Thymus (tissue), 11 donors: ENCODE results near the gene MAN2A2. TPM values are rescaled to one million over a fixed set of nuclear protein-coding genes. Genes with fewer than 3 reads are reported as not detected.

Source experiments
- DNase-seq, 9 donors: peaks; one replicate each; pipeline ENCODE4 v3.0.0-alpha.2; 2013; ENCODE audit warnings: low spot score in 9 of 9, low read depth in 6 of 9, missing footprints in 1 of 9
- H3K27ac ChIP-seq, 2 donors: one replicate each; pipeline ENCODE4 v1.5.1; 2013; ENCODE audit warnings: control low read depth in 1 of 2, low read depth in 1 of 2, low read length in 1 of 2, mild to moderate bottlenecking in 1 of 2, moderate library complexity in 1 of 2
- H3K27me3 ChIP-seq, 2 donors: one replicate each; pipeline ENCODE4 v1.5.1; 2013; ENCODE audit warnings: low read length in 1 of 2; ENCODE audit not compliant: control insufficient read depth in 2 of 2, insufficient read depth in 1 of 2
- H3K36me3 ChIP-seq, 2 donors: one replicate each; pipeline ENCODE4 v1.5.1; 2013; ENCODE audit warnings: low read length in 1 of 2, mild to moderate bottlenecking in 1 of 2, moderate library complexity in 1 of 2; ENCODE audit not compliant: control insufficient read depth in 2 of 2, insufficient read depth in 2 of 2
- H3K4me1 ChIP-seq, 2 donors: one replicate each; pipeline ENCODE4 v1.5.1; 2013; ENCODE audit warnings: low read length in 2 of 2; ENCODE audit not compliant: control insufficient read depth in 2 of 2, insufficient read depth in 2 of 2
- H3K4me3 ChIP-seq, 2 donors: one replicate each; pipeline ENCODE4 v1.5.1; 2013; ENCODE audit warnings: low read length in 2 of 2, control low read depth in 1 of 2, mild to moderate bottlenecking in 1 of 2
- H3K9me3 ChIP-seq, 2 donors: one replicate each; pipeline ENCODE4 v1.5.1; 2013; ENCODE audit warnings: low read length in 1 of 2, mild to moderate bottlenecking in 1 of 2; ENCODE audit not compliant: control insufficient read depth in 2 of 2, insufficient read depth in 1 of 2
- WGBS: extraction: QIAGEN DNeasy Blood & Tissue Kit; methylation state at CpG from one replicate; pipeline ENCODE4 v1.1.7; 2013; 5-methylcytosine and 5-hydroxymethylcytosine counted together
- polyA plus RNA-seq: library from polyadenylated mRNA; stranded (reverse); fragments of 200-250 nt; gene quantifications from one replicate; pipeline ENCODE4 v1.2.3, GENCODE V29; 2013
- total RNA-seq: library from RNA; stranded (reverse); fragments of 120-200 nt; gene quantifications from one replicate; pipeline ENCODE4 v1.2.4, GENCODE V29; 2013
- donor health status: healthy.

The MAN2A2 gene
- total and polyA plus RNA-seq, 2 donors: 8.3 to 46.5 TPM

- DNase-seq: no peak
- Histone ChIP-seq H3K4me1 (peaks cover 12 to 22% of the 10 kb centered on the region in 2 donors), H3K4me3 (peak overlapping the region; percentile 35 to 89), H3K27me3 (no peaks in the 10 kb centered on the region), H3K36me3 (peaks cover 40 to 43% of the 10 kb centered on the region in 2 donors), H3K9me3 (no peaks in the 10 kb centered on the region), H3K27ac (no peak overlapping the region)
- 85% methylated on average over 63 of the region's 63 CpGs for WGBS
These were observed 54.1 kb downstream of the MAN2A2 start for GRCh38 chr15:90957031-90957790.

GRCh38 chr15:90957791-90958190 is 54.7 kb downstream of the MAN2A2 start:
- 98% methylated on average over 6 of the region's 6 CpGs for whole genome bisulfite sequencing
- Histone ChIP-seq H3K27me3 (no peaks in the 10 kb centered on the region), H3K4me1 (peaks cover 12 to 22% of the 10 kb centered on the region in 2 donors), H3K27ac (no peak overlapping the region), H3K36me3 (peaks cover 43% of the 10 kb centered on the region in 2 donors), H3K4me3 (no peak overlapping the region), H3K9me3 (no peaks in the 10 kb centered on the region)
- DNase-seq: no peak

DNA sequence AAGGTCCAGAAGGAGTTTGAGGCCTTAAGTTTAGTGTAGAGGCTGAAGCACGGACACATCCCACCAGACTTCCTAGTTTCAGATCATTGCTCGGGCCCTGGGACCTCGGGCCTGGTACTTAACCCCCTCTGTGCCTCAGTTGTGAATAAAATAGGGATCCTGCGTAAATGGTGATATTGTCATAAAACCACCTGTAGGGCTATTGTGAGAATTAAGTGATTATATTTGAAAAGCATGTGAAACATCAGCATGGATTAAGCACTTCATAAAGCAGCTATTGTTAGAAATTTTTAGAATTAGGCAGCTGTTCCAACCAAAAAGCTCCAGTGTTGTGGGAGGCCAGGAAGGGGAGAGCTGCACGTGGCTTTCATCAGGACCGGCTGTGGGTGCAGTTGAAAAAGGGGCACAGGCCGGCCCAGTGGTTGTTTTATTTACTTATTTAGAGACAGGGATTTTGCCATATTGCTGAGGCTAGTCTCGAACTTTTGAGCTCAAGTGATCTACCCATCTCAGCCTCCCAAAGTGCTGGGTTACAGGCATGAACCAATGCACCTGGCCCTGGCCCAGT is 56.0 kb downstream of the MAN2A2 start:
- H3K27me3 ChIP-seq: no peaks in the 10 kb centered on the region
- no peak overlapping the region for H3K27ac ChIP-seq
- 96% methylated on average over 8 of the region's 8 CpGs for WGBS
- no peaks in the 10 kb centered on the region for H3K9me3 ChIP-seq
- peaks cover 12 to 22% of the 10 kb centered on the region in 2 donors for H3K4me1 ChIP-seq
- no peak for DNase-seq
- H3K36me3 ChIP-seq: peaks cover 36 to 43% of the 10 kb centered on the region in 2 donors
- H3K4me3 ChIP-seq: no peak overlapping the region

GRCh38 chr15:90959894-90960293 is 56.8 kb downstream of the MAN2A2 start:
- Histone ChIP-seq H3K9me3 (no peaks in the 10 kb centered on the region), H3K27me3 (no peaks in the 10 kb centered on the region), H3K4me1 (peaks cover 12 to 17% of the 10 kb centered on the region in 2 donors), H3K36me3 (peaks cover 36 to 44% of the 10 kb centered on the region in 2 donors), H3K4me3 (no peak overlapping the region), H3K27ac (no peak overlapping the region)
- no peak for DNase-seq
- 98% methylated on average over 5 of the region's 5 CpGs for WGBS

DNA sequence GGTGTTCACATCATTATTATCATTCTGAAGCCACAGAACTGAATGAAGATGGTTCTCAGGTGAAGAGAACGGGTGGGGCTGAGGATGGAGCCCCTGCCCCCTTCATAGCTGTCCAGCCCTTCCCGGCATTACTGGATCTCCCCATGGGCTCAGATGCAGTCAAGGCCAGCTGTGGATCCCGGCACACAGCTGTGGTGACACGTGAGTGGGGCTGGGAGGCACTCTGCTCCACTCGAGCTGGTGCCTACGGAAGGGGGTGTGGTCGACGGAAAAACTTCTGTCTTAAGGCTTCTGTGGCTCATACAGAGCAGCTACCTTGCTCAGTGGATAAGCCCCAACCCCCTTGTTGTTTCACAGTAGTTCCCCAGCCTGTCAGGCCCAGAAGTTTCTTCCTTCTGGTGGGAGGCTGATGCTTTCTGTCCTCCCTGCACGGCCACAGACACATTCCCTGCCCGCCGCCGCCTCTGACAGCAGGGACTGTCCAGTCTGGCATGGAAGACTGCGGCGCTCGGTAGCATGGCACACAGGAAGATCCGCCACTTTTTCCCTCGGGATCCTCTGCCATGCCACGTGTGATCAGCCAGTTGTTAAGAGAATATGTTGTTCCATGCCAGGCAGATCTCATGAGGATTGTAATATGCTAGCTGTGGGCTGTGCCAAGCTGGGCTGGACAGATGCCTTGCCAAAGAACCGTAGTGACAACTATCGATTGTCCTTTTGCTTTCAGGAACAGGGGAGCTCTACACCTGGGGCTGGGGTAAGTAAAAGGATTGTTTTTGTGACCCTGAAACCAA is 57.4 kb downstream of the MAN2A2 start:
- DNase-seq: no peak
- H3K4me3 ChIP-seq: no peak overlapping the region
- no peaks in the 10 kb centered on the region for H3K9me3 ChIP-seq
- no peak overlapping the region for H3K27ac ChIP-seq
- peaks cover 9 to 13% of the 10 kb centered on the region in 2 donors for H3K4me1 ChIP-seq
- 97% methylated on average over 20 of the region's 20 CpGs for WGBS
- H3K36me3 ChIP-seq: peaks cover 40 to 46% of the 10 kb centered on the region in 2 donors
- H3K27me3 ChIP-seq: no peaks in the 10 kb centered on the region

DNA sequence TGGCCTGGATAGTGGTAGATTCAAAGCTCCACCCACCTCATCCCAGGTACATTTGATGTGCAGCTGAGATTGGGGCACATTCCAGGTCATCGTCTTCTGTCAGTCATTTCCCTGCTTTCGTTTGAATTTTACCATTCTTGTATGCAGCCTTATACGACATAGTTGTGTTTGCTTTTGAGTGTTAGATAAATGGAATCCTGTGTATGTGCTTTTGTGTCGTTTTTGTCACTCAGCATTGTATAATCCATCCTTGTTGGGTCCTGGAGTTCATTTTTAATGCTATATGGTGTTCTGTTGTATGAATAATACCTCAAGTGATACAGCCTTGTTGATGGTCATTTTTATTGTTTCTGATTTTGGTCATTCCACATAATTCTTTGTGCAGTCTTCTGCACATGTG is 58.9 kb downstream of the MAN2A2 start:
- no peaks in the 10 kb centered on the region for H3K27me3 ChIP-seq
- no peaks in the 10 kb centered on the region for H3K4me1 ChIP-seq
- no peak overlapping the region for H3K4me3 ChIP-seq
- no peak overlapping the region for H3K27ac ChIP-seq
- H3K36me3 ChIP-seq: peaks cover 45 to 56% of the 10 kb centered on the region in 2 donors
- H3K9me3 ChIP-seq: no peaks in the 10 kb centered on the region
- no peak for DNase-seq
- 95% methylated on average over 4 of the region's 4 CpGs for whole genome bisulfite sequencing

DNA sequence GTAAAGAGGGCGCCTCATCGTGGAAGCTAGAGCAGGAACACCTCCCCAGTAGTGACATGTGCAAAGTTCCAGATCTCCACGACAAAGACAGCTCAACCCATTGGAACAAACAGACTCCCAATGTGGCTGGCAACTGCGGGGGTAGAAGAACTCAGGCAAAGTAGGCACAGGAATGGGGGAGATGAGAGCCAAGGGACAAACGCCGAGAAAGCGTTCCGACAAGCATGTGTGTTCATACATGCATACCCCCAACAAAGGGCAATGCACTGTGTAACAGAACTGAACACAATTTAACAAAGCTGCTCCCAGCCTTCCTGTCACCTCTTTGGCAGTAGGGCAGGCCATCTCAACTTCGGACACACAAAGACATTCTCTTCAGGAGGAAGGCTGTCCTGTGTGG is 63.2 kb downstream of the MAN2A2 start:
- 97% methylated on average over 9 of the region's 9 CpGs for WGBS
- Histone ChIP-seq H3K4me1 (no peaks in the 10 kb centered on the region), H3K36me3 (peaks cover 57 to 76% of the 10 kb centered on the region in 2 donors), H3K27ac (no peak overlapping the region), H3K27me3 (no peaks in the 10 kb centered on the region), H3K4me3 (no peak overlapping the region), H3K9me3 (no peaks in the 10 kb centered on the region)
- no peak for DNase-seq

DNA sequence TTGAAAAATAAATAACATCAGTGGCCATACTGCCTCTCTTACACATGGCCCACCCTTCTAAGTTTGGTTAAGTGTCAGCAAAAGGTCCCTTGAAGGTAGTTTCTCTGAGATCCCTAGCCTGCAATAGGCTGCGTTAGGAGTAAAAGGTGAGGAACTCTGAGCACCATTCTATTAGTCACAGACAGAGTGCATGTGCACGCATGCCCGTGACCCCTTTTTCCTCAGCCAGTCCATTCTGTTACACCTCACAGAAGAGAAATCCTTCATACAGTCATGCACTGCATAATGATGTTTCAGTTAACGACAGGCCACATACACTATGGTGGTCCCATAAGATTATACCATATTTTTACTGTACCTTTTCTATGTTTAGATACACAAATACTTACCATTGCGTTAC is 64.1 kb downstream of the MAN2A2 start:
- H3K4me3 ChIP-seq: no peak overlapping the region
- no peak for DNase-seq
- H3K27me3 ChIP-seq: no peaks in the 10 kb centered on the region
- H3K36me3 ChIP-seq: peaks cover 51 to 69% of the 10 kb centered on the region in 2 donors
- no peak overlapping the region for H3K27ac ChIP-seq
- 98% methylated on average over 5 of the region's 5 CpGs for WGBS
- no peaks in the 10 kb centered on the region for H3K4me1 ChIP-seq
- H3K9me3 ChIP-seq: no peaks in the 10 kb centered on the region

DNA sequence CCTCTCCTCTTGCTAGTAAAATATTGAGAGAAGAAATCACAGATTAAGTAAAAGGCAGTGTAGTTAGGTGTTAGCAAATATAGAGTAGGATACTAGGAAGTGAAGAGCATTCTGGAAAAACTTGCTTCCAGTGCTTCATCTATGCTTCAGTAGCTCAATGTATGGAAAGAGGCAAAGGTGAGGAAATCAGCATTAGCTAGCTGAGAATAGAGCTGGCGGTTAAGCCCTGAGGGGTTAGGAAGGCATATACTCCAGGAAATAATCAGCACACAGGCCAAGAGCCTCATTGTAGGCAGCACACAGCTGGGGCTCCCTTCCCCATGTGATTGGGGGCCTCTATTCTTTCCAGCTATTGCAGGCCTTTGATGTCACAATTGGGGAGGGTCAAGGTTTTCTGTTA is 65.3 kb downstream of the MAN2A2 start:
- Histone ChIP-seq H3K27me3 (no peaks in the 10 kb centered on the region), H3K4me3 (no peak overlapping the region)
- DNase-seq: no peak

More for the DNA sequence above, 65.3 kb downstream of the MAN2A2 start:
- H3K9me3 ChIP-seq: no peaks in the 10 kb centered on the region
- peaks cover 56 to 70% of the 10 kb centered on the region in 2 donors for H3K36me3 ChIP-seq
- H3K4me1 ChIP-seq: no peaks in the 10 kb centered on the region
- H3K27ac ChIP-seq: no peak overlapping the region
- WGBS: 96% methylated on average over 1 of the region's 1 CpG
